Endothelial cell of umbilical vein (primary cell): ENCODE results near the gene RAPGEF4. TPM values are rescaled to one million over a fixed set of nuclear protein-coding genes. Genes with fewer than 3 reads are reported as not detected.

Experiments
- BruUV-seq: library from RNA; stranded (reverse); fragments of 400-500 nt; replicated peaks from 2 replicates; lab custom pipeline; 2021; lab: Mats Ljungman, UMichigan
- CTCF ChIA-PET: fragments of 300-600, 350-600 bp; sonication (Branson Sonifier 250); formaldehyde crosslinking; loops from one replicate; lab custom pipeline; 2021; ENCODE audit warnings: antibody characterized with exemption, inconsistent platforms; lab: Charles Lee
- POLR2A ChIA-PET: fragments of 300-600, 350-600 bp; sonication (Branson Sonifier 250); formaldehyde crosslinking; loops from one replicate; lab custom pipeline; 2021; ENCODE audit warnings: antibody characterized with exemption, inconsistent platforms; lab: Charles Lee
- DNase-seq: peaks from one replicate; pipeline ENCODE4 v3.0.0-alpha.2; 2011; ENCODE audit warnings: low read depth, low spot score
- FAIRE-seq: peaks from 2 replicates; lab custom pipeline; 2011; peaks lifted over from hg19 to GRCh38; lab: Jason Lieb, UNC
- H2AFZ ChIP-seq: 2 replicates; pipeline ENCODE4 v1.6.0; 2012; ENCODE audit warnings: low read depth, low read length, control low read depth, inconsistent platforms
- H3K27ac ChIP-seq: 2 replicates; pipeline ENCODE4 v1.5.1; 2011; ENCODE audit warnings: low read depth, mild to moderate bottlenecking, control low read depth, low read length, moderate library complexity; ENCODE audit not compliant: insufficient read depth
- H3K27me3 ChIP-seq, 2 experiments: 2 replicates each; pipeline versions ENCODE4 v1.6.0 to v1.6.1; 2011; ENCODE audit warnings: low read length in 2 of 2, mixed read lengths in 1 of 2; ENCODE audit not compliant: control insufficient read depth in 2 of 2, insufficient read depth in 2 of 2
- H3K36me3 ChIP-seq, 2 experiments: 2 replicates in 1 of 2; 3 replicates in 1 of 2; pipeline ENCODE4 v1.5.1; 2011; ENCODE audit warnings: low read length in 2 of 2, mild to moderate bottlenecking in 1 of 2, moderate library complexity in 1 of 2; ENCODE audit not compliant: control insufficient read depth in 2 of 2, insufficient read depth in 2 of 2; ENCODE audit errors: extremely low read depth in 1 of 2
- H3K4me1 ChIP-seq: 3 replicates; pipeline ENCODE4 v1.5.1; 2011; ENCODE audit warnings: mild to moderate bottlenecking, low read length; ENCODE audit not compliant: control insufficient read depth, insufficient read depth; ENCODE audit errors: extremely low read depth
- H3K4me2 ChIP-seq: 2 replicates; pipeline ENCODE4 v1.6.1; 2011; ENCODE audit warnings: low read length, control low read depth, mixed read lengths; ENCODE audit not compliant: insufficient read depth
- H3K4me3 ChIP-seq, 3 experiments: fragments of 200-600 bp in 1 of 3; sonication (generic), shearing (Covaris generic) in 1 of 3; replicated peaks in 1 of 3; 2 replicates each; pipeline ENCODE4 v1.5.1; 2011 to 2016; ENCODE audit warnings: control low read depth in 3 of 3, low read length in 3 of 3, mild to moderate bottlenecking in 2 of 3, inconsistent platforms in 1 of 3, low read depth in 1 of 3, moderate library complexity in 1 of 3; ENCODE audit not compliant: insufficient read depth in 1 of 3
- H3K79me2 ChIP-seq: 2 replicates; pipeline ENCODE4 v1.6.0; 2012; ENCODE audit warnings: low read length, inconsistent platforms; ENCODE audit not compliant: control insufficient read depth, insufficient read depth
- H3K9ac ChIP-seq: replicated peaks from 2 replicates; pipeline ENCODE3; 2011; ENCODE audit warnings: low read length, control low read depth; ENCODE audit not compliant: insufficient read depth; ENCODE audit errors: extremely low read depth
- H3K9me1 ChIP-seq: replicated peaks from 3 replicates; pipeline ENCODE4 v1.6.0; 2011; ENCODE audit warnings: mild to moderate bottlenecking, low read length; ENCODE audit not compliant: control insufficient read depth, insufficient read depth; ENCODE audit errors: extremely low read depth
- H3K9me3 ChIP-seq: replicated peaks from 2 replicates; pipeline ENCODE4 v1.5.1; 2012; ENCODE audit warnings: low read length, inconsistent platforms; ENCODE audit not compliant: control insufficient read depth, insufficient read depth
- H4K20me1 ChIP-seq: replicated peaks from 2 replicates; pipeline ENCODE3; 2011; ENCODE audit warnings: mild to moderate bottlenecking, low read length; ENCODE audit not compliant: control insufficient read depth, insufficient read depth; ENCODE audit errors: extremely low read depth
- EZH2 ChIP-seq: IDR thresholded peaks from 2 replicates; pipeline ENCODE4 v1.6.1; 2012; ENCODE audit warnings: borderline replicate concordance, low read depth, mild to moderate bottlenecking, moderate library complexity, low read length, inconsistent platforms; ENCODE audit not compliant: severe bottlenecking
- FOS ChIP-seq: IDR thresholded peaks from 2 replicates; pipeline ENCODE4 v1.6.1; 2011; ENCODE audit warnings: mild to moderate bottlenecking, low read length, moderate library complexity, borderline replicate concordance; ENCODE audit not compliant: insufficient read depth
- GATA2 ChIP-seq: IDR thresholded peaks from 2 replicates; pipeline ENCODE4 v1.7.0; 2011; ENCODE audit warnings: low read depth, mild to moderate bottlenecking, moderate library complexity, mixed read lengths, low read length; ENCODE audit not compliant: insufficient read length, insufficient read depth
- JUN ChIP-seq: IDR thresholded peaks from 2 replicates; pipeline ENCODE4 v1.6.1; 2011; ENCODE audit warnings: borderline replicate concordance, low read depth; ENCODE audit not compliant: insufficient read length, insufficient read depth
- MYC ChIP-seq: IDR thresholded peaks from one replicate; pipeline ENCODE4 v1.6.1; 2011; ENCODE audit warnings: mild to moderate bottlenecking, low read depth, low read length
- POLR2A ChIP-seq: IDR thresholded peaks from 2 replicates; pipeline ENCODE4 v1.6.1; 2012; ENCODE audit warnings: low read depth, mild to moderate bottlenecking, control low read depth, low read length
- POLR2AphosphoS5 ChIP-seq: IDR thresholded peaks from 2 replicates; pipeline ENCODE4 v1.6.1; 2012; ENCODE audit warnings: low read depth, mild to moderate bottlenecking, control low read depth, low read length, moderate library complexity; ENCODE audit not compliant: insufficient read depth
- dilution Hi-C: fragments of 300-500 bp; cut with MboI; formaldehyde crosslinking; loops from one replicate; pipeline ENCODE4 v1.15.0; 2019; ENCODE audit warnings: low sequenced_read_pairs; ENCODE audit not compliant: extremely low pct_ligation_motif_present
- intact Hi-C: fragments of 100-400 bp; cut with micrococcal nuclease; formaldehyde crosslinking; loops from one replicate; pipeline ENCODE4 v1.10.0; 2022
- polyA plus RNA-seq, 4 experiments: library from polyadenylated mRNA; depleted of rRNA in 3 of 4; stranded (reverse) in 3 of 4; unstranded in 1 of 4; fragments of >200 nt; gene quantifications; 2 replicates each; pipeline versions ENCODE4 v1.2.1 to v1.2.3, GENCODE V29; 2011 to 2012; ENCODE audit warnings: missing spikeins in 1 of 4
- total RNA-seq: library from RNA; stranded (reverse); gene quantifications from 2 replicates; pipeline ENCODE4 v1.2.3, GENCODE V29; 2021
- TF ChIP-seq, protein P1 (sequence below), 2 donors: IDR thresholded peaks; 1 replicate in 1 of 2; 2 replicates in 1 of 2; pipeline ENCODE4 v1.5.1; 2011; ENCODE audit warnings: low read length in 2 of 2, mild to moderate bottlenecking in 2 of 2, moderate library complexity in 2 of 2, control low read depth in 1 of 2, inconsistent platforms in 1 of 2, low read depth in 1 of 2; ENCODE audit not compliant: insufficient read depth in 1 of 2; ENCODE audit errors: extremely low read depth in 1 of 2
- TF ChIP-seq, protein P2 (sequence below): IDR thresholded peaks from 2 replicates; pipeline ENCODE4 v1.6.1; 2011; ENCODE audit not compliant: insufficient read depth, insufficient read length

The RAPGEF4 gene
- total and polyA plus RNA-seq, 2 donors (not counting 3 experiments of a cell fraction or from before 2014, with no cell fraction given) = 7.2 to 9.2 TPM

DNA sequence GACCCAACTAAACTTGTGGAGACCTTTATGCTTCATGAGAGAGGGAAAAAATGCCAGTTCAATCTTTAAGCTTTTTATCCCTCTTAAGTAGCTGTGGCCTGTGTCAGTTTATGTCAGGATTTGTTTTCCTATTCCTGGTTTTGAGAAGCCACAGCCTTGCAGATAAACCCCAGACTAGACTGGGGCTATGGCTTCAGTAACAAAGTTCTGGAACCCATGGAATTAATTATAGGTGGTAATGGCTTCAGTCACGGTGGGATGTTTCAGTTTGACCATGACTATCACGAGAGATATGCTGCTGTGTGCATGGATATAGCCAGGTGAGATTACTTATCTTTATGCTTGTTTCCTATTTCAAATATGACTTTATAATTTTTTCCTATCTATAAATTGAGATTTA lies 134.8 kb downstream of the RAPGEF4 start:
- Histone ChIP-seq H4K20me1 (no peaks in the 10 kb centered on the region), H3K4me1 (no peaks in the 10 kb centered on the region), H3K79me2 (no peaks in the 10 kb centered on the region), H3K4me3 (no peak overlapping the region), H3K36me3 (no peaks in the 10 kb centered on the region), H3K9ac (no peak overlapping the region), H2AFZ (no peak overlapping the region), H3K9me3 (no peaks in the 10 kb centered on the region), H3K4me2 (no peak overlapping the region), H3K9me1 (no peaks in the 10 kb centered on the region), H3K27me3 (no peaks in the 10 kb centered on the region), H3K27ac (no peak overlapping the region)
- CTCF ChIA-PET = interaction anchor here (1.2 to 2.7 kb wide), 5 partner anchors 9 to 61 kb away, joined by 4 to 9 read pairs (median 7); no protein-coding TSS in a partner anchor
- no TSS peak for BruUV-seq
- POLR2A ChIA-PET = no interaction called here
- DNase-seq (no peak), FAIRE-seq (no peak)
- TF ChIP-seq, protein P1, sequence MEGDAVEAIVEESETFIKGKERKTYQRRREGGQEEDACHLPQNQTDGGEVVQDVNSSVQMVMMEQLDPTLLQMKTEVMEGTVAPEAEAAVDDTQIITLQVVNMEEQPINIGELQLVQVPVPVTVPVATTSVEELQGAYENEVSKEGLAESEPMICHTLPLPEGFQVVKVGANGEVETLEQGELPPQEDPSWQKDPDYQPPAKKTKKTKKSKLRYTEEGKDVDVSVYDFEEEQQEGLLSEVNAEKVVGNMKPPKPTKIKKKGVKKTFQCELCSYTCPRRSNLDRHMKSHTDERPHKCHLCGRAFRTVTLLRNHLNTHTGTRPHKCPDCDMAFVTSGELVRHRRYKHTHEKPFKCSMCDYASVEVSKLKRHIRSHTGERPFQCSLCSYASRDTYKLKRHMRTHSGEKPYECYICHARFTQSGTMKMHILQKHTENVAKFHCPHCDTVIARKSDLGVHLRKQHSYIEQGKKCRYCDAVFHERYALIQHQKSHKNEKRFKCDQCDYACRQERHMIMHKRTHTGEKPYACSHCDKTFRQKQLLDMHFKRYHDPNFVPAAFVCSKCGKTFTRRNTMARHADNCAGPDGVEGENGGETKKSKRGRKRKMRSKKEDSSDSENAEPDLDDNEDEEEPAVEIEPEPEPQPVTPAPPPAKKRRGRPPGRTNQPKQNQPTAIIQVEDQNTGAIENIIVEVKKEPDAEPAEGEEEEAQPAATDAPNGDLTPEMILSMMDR (IDR thresholded peaks at IDR 0.05; ENCODE audit: extremely low read depth in 1 of 2, insufficient read depth in 1 of 2, low read depth in 1 of 2, low read length in 2 of 2) = no peak
- no peak for TF ChIP-seq EZH2
- TF ChIP-seq POLR2A = no peak
- TF ChIP-seq JUN = no peak
- TF ChIP-seq POLR2AphosphoS5 = no peak
- TF ChIP-seq FOS = no peak
- TF ChIP-seq, protein P2, sequence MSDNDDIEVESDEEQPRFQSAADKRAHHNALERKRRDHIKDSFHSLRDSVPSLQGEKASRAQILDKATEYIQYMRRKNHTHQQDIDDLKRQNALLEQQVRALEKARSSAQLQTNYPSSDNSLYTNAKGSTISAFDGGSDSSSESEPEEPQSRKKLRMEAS = no peak
- TF ChIP-seq GATA2 = no peak
- TF ChIP-seq MYC = no peak
- dilution Hi-C loops (no loop called here), intact Hi-C loops (no loop called here)
